CD4-positive, alpha-beta T cell treated with Interleukin-10 for 1 hour (primary cell): ENCODE measurements around the gene PBLD.
"Not testable (repeated sequence)": the region's sequence is repeated elsewhere in the genome, so short reads cannot be mapped to it uniquely, and the experiment has no call there.

Experiments used
- DNase-seq: peaks from one replicate; pipeline ENCODE4 v3.0.0-alpha.2; 2020

PBLD gene

DNA sequence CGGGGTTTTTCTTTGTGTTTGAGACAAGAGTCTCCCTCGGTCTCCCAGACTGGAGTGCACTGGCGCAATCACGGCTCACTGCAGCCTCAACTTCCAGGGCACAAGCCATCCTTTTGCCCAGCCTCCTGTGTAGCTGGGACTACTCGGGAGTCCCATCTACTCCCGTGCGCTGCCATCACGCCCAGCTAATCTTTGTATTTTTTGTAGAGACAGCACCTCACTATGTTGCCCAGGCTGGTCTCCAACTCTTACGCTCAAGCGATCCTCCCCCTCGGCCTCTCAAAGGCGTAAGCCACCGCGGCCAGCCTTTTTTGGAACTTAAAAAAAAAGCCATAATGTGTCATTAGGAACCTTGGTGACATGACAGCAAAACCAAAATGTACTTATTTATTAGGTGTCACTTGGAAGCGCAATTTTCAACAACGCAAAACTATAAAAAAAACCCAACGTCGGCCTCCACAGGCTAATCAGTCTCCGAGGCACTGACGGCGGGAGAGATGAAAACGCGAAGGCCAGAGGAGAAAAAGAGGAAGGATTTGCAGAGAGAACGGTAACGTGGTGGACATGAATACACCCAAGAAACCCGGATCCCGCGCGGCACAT lies 1.8 kb downstream of the PBLD start:
- no peak for DNase-seq

DNA sequence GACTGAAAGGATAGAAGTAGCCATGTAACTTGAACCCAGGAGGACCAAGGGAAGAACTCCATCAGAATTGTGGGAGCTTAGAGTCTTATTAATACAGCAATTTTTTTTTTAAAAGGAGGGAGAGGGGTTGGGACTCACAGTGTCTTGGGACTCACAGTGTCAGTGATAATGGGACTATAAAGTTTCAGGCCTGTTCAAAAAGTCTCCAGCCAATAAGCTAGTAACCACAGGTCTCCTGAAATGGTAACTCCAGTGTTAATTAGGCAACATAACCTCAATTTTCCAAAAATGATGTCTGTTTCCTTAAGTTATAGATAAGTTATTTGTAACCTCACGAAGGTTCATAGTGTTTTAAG lies 3.2 kb downstream of the PBLD start:
- DNase-seq, result no peak

DNA sequence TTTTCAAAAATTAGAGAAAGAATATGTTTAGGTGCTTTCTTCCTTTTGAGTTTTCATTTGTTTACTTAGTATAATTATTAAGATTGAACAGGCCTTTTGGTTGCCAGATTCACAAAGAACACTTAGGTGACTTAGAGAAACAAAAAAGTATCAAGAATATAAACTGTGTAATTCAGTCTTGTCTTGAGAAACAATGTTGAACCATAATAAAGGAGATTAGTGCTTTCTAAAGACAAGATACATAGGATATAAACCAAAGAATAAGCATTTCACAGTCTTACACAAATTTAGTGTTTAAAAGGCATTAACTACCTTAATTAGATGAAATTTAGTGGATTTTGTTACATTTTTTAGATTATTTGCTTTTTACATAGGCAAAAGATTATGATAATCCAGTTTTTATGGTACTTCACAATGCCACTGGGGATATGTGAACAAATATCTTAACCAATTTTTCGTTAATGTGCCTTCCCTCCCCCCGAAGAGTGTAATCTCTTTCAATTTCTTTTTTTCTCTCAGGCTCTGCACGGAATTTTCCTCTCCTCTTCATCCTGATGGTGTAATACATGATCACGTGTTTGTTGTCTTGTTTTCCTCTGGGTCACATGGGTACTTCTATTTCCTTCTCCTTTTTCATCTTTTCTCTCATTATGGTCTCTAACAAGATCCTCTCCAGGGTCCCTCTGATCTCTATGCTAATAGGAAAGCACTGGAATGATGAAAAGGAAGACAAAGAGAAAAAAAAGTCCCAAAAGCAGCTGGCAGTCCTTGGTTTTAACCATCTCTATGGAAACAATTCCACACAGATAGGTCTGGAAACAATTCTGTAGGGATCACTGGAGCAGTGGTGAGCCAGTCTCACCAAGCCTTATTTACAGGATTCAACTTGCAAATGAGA lies 4.6 kb downstream of the PBLD start:
- DNase-seq, result no peak

GRCh38 chr10:68324396-68324795 lies 8.3 kb downstream of the PBLD start:
- DNase-seq, result not testable (repeated sequence)

GRCh38 chr10:68318331-68319059 lies 14.2 kb downstream of the PBLD start:
- DNase-seq, result no peak

GRCh38 chr10:68315582-68315981 lies 17.1 kb downstream of the PBLD start:
- no peak for DNase-seq

DNA sequence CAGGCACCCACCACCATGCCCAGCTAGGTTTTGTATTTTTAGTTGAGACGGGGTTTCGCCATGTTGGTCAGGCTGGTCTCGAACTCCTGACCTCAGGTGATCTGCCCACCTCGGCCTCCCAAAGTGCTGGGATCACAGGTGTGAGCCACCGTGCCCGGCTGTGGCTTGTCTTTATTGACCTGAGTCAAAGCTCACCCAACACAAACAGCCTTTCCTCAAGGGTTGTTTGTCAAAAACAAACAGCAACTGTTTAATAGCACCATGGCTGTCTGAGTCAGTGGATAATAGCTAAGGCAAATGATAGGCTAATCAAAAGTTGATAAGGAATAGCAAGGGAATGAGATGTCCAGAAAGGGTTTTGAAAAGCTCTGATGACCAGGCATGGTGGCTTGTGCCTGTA lies 17.8 kb downstream of the PBLD start:
- not testable (repeated sequence) for DNase-seq

GRCh38 chr10:68310531-68310930 lies 22.2 kb downstream of the PBLD start:
- DNase-seq, result no peak

- DNase-seq, result no peak
These were observed 26.9 kb downstream of the PBLD start for GRCh38 chr10:68305854-68306253.

GRCh38 chr10:68303849-68304412 lies 28.8 kb downstream of the PBLD start:
- no peak for DNase-seq

GRCh38 chr10:68302871-68303270 lies 29.9 kb downstream of the PBLD start:
- no peak for DNase-seq

GRCh38 chr10:68302503-68302823 lies 30.3 kb downstream of the PBLD start:
- no peak for DNase-seq

DNA sequence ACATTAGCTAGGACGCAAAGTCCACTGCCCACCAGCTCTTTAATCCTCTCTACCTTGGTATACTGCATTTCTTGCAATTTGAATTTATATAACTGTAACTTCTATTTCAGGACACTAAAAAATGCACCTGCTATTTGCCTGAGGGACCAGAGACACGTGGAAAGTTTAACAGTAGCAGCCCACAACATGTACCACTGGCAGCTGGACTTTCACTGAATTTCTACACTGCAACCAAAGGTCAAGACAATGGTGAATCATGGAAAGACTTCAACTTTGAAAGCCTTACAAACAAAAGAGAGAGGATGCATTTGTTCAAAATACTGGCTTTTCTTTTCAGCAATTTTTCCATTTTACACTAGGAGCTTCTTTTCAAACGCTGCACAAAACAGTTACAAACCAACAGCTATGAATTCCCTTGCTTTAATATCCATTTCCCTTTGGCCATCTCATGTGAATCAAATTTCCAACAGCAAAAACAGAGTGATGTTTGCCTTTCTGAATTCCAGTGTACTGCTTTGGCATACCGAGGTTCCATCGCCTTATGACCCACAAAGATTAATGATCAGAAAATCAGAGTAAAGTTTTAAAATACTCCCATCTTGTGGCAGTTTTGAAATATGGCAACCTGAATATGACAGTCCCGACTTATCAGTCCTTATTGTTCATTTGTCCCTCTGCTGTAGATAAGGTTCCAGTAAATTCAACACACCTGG lies 30.8 kb downstream of the PBLD start:
- DNase-seq, result peak; percentile 39

- no peak for DNase-seq
These were observed 31.4 kb downstream of the PBLD start for GRCh38 chr10:68301301-68301700.

- no peak for DNase-seq
These were observed 35.7 kb downstream of the PBLD start for GRCh38 chr10:68296843-68297663.

- DNase-seq, result no peak
These were observed 42.0 kb downstream of the PBLD start for GRCh38 chr10:68290736-68291135.

GRCh38 chr10:68288717-68289116 lies 44.0 kb downstream of the PBLD start:
- DNase-seq, result no peak

- no peak for DNase-seq
These were observed 48.4 kb downstream of the PBLD start for GRCh38 chr10:68284062-68285001.

- DNase-seq, result no peak
These were observed 52.0 kb downstream of the PBLD start for GRCh38 chr10:68280758-68281157.

GRCh38 chr10:68278906-68279753 lies 53.6 kb downstream of the PBLD start:
- not testable (repeated sequence) for DNase-seq
